ENCODE results near the gene CCDC195. TPM values are rescaled to one million over a fixed set of nuclear protein-coding genes. Genes with fewer than 3 reads are reported as not detected.

Gene CCDC195
- total RNA-seq, 1 experiment from 2014 or later: not detected

GRCh38 chr2:224687156-224687555 is 29.0 kb downstream of the CCDC195 start:
- H3K9me3 ChIP-seq (ENCODE audit: insufficient read depth, low read depth): no peaks in the 10 kb centered on the region
- DNase-seq: no peak
- no peaks in the 10 kb centered on the region for H3K79me2 ChIP-seq (ENCODE audit: low read depth)
- no peaks in the 10 kb centered on the region for H4K20me1 ChIP-seq (ENCODE audit: insufficient read depth)
- H3F3A ChIP-seq (ENCODE audit: insufficient read depth, low read depth): no peaks in the 10 kb centered on the region
- H3K9me2 ChIP-seq (ENCODE audit: insufficient read depth): no peaks in the 10 kb centered on the region
- CTCF ChIA-PET: no interaction called here
- H3K27me3 ChIP-seq (ENCODE audit: insufficient read depth, low read depth): no peaks in the 10 kb centered on the region
- TF ChIP-seq CTCF (conservative IDR thresholded peaks at IDR 0.05) (no peak), EZH2 (IDR thresholded peaks at IDR 0.05; ENCODE audit: low read depth) (no peak)
- no peaks in the 10 kb centered on the region for H3K36me3 ChIP-seq (ENCODE audit: low read depth)
- H2AFZ ChIP-seq: no peak overlapping the region
- intact Hi-C loops (cut with micrococcal nuclease; ENCODE audit: unreplicated experiment): no loop called here
- H3K4me1 ChIP-seq (replicated peaks; ENCODE audit: insufficient read depth): no peaks in the 10 kb centered on the region
- no peak overlapping the region for H3K4me3 ChIP-seq
- H3K27ac ChIP-seq: no peak overlapping the region
- no TSS peak for BruUV-seq (replicated peaks)
- POLR2A ChIA-PET (ENCODE audit: unreplicated experiment): interaction anchor here (0.8 kb wide), 1 partner anchor 27 kb away, joined by 9 read pairs; no protein-coding TSS in a partner anchor
- H3K4me2 ChIP-seq: no peak overlapping the region

GRCh38 chr2:224685121-224685520 is 31.0 kb downstream of the CCDC195 start:
- Histone ChIP-seq H3K27me3 (ENCODE audit: insufficient read depth, low read depth) (no peaks in the 10 kb centered on the region), H3K36me3 (ENCODE audit: low read depth) (no peaks in the 10 kb centered on the region), H3K4me3 (no peak overlapping the region), H3K79me2 (ENCODE audit: low read depth) (no peaks in the 10 kb centered on the region), H3K27ac (no peak overlapping the region), H4K20me1 (ENCODE audit: insufficient read depth) (no peaks in the 10 kb centered on the region), H3K9me3 (ENCODE audit: insufficient read depth, low read depth) (no peaks in the 10 kb centered on the region), H3K4me2 (no peak overlapping the region), H2AFZ (no peak overlapping the region), H3K4me1 (replicated peaks; ENCODE audit: insufficient read depth) (no peaks in the 10 kb centered on the region), H3F3A (ENCODE audit: insufficient read depth, low read depth) (peaks cover 5% of the 10 kb centered on the region; the same call in 1 of the 2 replicates), H3K9me2 (ENCODE audit: insufficient read depth) (no peaks in the 10 kb centered on the region)
- ChIA-PET CTCF (no interaction called here), POLR2A (ENCODE audit: unreplicated experiment) (no interaction called here)
- intact Hi-C loops (cut with micrococcal nuclease; ENCODE audit: unreplicated experiment): no loop called here
- BruUV-seq (replicated peaks): no TSS peak
- no peak for DNase-seq
- TF ChIP-seq CTCF (conservative IDR thresholded peaks at IDR 0.05) (no peak), EZH2 (IDR thresholded peaks at IDR 0.05; ENCODE audit: low read depth) (no peak)

GRCh38 chr2:224682134-224682533 is 34.0 kb downstream of the CCDC195 start:
- Histone ChIP-seq H3K4me3 (no peak overlapping the region), H3K27ac (no peak overlapping the region), H3K36me3 (ENCODE audit: low read depth) (no peaks in the 10 kb centered on the region), H3K27me3 (ENCODE audit: insufficient read depth, low read depth) (no peaks in the 10 kb centered on the region), H3K4me2 (no peak overlapping the region), H3K9me3 (ENCODE audit: insufficient read depth, low read depth) (no peaks in the 10 kb centered on the region), H4K20me1 (ENCODE audit: insufficient read depth) (no peaks in the 10 kb centered on the region), H2AFZ (no peak overlapping the region), H3F3A (ENCODE audit: insufficient read depth, low read depth) (peaks cover 35% of the 10 kb centered on the region), H3K4me1 (replicated peaks; ENCODE audit: insufficient read depth) (peaks cover 26% of the 10 kb centered on the region), H3K79me2 (ENCODE audit: low read depth) (no peaks in the 10 kb centered on the region), H3K9me2 (ENCODE audit: insufficient read depth) (no peaks in the 10 kb centered on the region)
- POLR2A ChIA-PET (ENCODE audit: unreplicated experiment): no interaction called here
- TF ChIP-seq CTCF (conservative IDR thresholded peaks at IDR 0.05) (no peak), EZH2 (IDR thresholded peaks at IDR 0.05; ENCODE audit: low read depth) (no peak)
- DNase-seq: no peak
- intact Hi-C loops (cut with micrococcal nuclease; ENCODE audit: unreplicated experiment): no loop called here
- no TSS peak for BruUV-seq (replicated peaks)
- CTCF ChIA-PET: interaction anchor here (0.7 kb wide), 1 partner anchor 140 kb away, joined by 3 read pairs; no protein-coding TSS in a partner anchor
